NCI-H2029 treated with DMSO at 0.1 percent for 48 hours (cell line): ENCODE results near the gene TRIO.

Experiments used
- DNase-seq: peaks from one replicate; lab custom pipeline; 2025; lab: John Stamatoyannopoulos, UW

The TRIO gene

DNA sequence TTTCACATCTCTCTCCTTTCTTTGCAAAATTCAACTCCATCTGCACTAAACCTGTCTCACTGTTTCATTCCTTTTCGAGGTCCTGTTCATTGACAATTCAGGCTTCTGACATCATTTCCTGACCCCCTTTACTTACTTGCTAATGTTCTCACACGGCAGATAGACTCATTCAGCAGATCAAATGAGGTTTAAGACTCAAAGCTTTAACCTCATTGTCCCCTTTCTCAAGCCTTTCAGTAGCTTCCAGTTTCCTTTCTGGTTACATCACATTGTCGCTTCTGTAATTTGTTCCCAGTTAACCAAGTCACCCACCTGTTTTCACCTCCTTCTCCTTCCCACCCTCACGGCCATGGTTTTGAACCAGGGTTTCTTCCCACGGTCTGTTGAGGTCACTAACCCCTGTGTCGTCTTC lies 295.1 kb downstream of the TRIO start:
- no peak for DNase-seq

DNA sequence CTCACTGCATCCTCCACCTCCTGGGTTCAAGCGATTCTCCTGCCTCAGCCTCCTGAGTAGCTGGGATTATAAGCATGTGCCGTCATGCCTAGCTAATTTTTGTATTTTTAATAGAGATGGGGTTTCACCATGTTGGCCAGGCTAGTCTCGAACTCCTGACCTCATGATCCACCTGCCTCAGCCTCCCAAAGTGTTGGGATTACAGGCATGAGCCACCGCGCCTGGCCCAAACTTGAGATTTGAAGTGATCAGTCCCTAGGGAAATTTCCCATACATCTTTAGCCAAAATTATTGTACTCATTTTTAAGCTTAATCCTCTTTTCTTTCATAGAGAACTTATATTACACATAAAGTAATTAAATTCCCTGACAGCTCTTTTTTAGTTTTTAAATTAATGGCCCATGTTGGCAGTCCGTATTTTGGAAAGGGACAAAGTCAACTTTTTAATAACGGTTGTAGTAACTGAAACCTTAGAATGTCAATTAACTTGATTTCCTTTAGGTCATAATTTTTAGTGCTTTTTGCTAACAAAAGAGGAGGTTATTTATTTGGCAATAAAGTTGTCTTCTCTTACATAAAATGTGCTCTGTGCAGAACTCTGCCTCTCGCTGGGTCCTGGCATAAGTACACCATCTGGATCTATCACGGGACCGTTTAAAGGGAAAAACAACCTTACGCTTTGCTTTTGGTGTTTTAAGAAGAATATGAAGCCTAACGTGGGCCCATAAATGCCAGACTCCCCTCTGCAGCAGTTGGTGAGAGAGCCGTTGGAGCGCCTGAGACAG lies 296.1 kb downstream of the TRIO start:
- no peak for DNase-seq

DNA sequence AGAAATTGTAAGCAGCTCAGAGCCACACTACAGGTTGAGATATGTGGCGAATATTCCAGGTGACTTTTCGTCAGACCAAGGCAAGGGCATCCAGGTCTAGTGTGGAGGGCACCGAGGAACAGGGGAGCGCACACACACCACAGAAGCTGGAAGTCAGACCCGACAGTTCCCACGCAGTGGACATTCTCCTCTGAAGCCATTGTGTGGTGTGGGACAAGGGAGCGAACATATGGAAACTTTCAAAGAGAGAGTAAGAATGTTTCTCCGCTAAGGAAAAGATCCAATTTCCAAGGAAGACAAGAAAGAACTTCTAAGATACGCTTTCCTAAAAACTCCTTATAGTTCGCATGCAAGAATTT lies 297.1 kb downstream of the TRIO start:
- no peak for DNase-seq

DNA sequence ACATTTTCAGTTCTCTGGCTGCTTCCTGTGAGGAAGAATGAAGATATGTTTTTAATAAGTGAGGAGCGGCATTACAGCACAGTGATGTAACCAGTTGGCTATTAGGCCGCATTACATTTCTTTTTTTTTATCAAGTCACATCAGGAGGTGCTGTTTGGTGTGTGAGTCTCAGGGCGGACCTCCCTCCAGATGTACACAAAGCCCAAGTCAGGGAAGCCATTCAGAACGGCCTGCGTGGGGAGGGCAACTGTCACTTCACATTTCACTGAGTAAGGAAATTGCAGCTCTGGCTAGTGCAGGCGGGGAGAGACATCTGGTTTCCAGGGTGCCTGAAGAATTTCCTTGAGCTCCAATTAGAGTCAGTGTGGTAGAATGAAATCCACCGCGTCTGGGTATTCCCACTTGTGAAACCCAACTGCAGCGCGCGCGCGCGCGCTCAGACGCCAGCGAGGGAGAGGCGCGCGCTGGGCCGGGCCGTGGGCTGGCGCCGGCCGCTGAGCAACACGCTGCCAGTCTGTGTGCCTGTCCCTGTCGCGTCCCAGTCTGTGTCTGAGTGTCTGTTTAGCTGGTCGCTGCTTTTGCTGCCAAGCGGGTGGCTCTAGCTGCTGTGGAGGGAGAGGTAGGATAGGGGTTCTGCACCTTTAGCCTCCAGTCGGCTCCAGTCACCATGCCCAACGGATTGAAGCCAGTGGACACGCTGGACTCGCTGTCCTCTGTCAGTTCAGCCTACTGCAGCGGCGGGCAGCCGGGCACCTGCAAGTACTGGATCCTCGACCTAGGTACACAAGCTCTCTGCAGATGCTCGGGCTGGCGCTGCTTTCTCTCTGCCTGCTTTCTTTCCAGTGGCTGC lies 297.7 kb downstream of the TRIO start:
- peak; percentile 59 for DNase-seq

DNA sequence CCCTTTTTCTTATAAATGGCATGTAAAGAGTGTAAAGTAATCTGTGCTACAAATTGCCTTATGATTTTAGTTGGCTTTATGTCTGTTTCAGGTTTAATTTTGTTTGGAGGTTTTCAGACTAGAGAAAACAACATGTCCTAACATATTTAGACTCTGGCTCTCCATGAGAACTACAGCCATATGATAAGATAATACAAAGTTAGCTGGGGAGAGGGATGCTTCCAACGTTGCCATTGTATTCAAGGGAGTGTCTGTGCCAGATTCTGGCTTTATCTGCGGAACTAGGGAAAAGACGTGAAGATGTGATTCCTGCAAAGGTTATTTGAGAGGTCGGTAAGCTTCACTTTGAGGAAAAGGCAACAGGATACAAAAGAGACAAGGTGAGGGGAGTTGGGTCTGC lies 298.5 kb downstream of the TRIO start:
- no peak for DNase-seq

- no peak for DNase-seq
Measured at GRCh38 chr5:14442536-14442935, 299.4 kb downstream of the TRIO start.

DNA sequence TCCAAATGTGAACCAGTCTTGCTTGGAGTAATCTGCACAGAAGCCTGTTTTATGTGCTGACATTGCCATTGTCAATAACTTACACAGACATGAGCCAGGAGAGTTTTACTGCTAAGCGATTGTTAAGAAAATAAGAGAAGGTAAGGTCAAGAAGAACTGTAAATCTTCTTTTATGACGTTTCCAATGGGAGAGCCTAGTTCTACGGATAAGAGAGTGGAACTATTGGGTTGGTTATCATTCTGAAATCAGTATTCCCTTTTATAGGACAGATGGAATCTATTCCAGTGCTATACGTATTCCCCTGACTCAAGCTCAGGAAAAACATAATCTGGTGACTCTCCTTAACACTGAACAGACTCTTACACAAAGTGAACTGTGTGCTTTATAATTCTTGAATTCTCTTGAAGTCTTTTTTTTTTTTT lies 300.5 kb downstream of the TRIO start:
- no peak for DNase-seq

GRCh38 chr5:14444161-14444560 lies 301.0 kb downstream of the TRIO start:
- DNase-seq = peak; percentile 11

DNA sequence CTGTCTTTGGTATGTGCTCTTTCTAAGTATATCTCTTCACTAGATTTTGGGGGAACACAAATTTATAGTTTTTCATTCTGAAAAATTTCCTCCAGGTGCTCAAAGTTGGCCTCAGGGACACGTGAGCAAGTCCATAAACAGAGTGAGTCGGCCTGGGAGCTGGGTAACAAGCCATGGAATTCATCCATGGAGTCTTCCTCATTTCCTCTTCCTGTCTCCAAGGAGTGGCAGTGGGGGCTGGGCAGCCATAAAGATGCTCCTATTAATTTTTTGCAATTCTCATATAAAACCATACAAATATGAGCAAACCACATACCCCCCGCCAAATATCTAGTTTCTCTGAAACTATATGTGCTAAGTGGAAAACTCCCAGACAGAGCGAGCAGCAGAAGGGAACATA lies 301.9 kb downstream of the TRIO start:
- no peak for DNase-seq

DNA sequence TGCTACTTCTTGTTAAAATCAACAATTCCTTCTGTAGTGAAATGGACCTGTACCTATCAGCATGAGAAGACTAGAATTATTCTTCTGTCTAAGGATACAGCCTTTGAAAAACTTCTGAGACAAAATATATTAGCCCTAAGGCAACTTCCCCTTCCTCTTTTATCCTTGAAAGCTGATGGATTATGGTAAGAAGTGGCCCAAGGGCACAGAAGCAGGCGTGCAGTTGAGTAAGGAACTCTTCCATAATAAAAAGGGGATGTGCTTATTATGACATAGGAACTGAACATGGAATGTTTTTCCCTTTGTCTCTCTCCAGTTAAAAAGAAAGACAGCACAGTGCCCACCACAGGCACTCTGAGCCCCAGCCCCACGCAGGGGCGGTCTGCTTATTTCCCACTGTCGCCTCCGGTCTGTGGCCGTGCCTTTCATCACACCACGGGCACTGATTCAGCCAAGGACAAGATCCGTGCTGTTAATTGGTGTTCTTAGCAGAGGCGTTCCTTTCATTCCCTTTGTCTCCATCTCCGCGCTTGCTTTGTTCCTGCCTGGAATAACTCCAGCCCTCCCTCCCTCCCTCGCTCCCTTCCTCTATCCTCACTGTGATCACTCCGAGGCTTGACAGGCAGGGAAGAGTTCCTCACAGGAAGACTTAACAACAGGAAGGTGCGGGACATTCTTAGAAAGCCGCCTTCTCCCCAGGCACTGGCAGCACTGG lies 302.6 kb downstream of the TRIO start:
- DNase-seq = peak; percentile 56

DNA sequence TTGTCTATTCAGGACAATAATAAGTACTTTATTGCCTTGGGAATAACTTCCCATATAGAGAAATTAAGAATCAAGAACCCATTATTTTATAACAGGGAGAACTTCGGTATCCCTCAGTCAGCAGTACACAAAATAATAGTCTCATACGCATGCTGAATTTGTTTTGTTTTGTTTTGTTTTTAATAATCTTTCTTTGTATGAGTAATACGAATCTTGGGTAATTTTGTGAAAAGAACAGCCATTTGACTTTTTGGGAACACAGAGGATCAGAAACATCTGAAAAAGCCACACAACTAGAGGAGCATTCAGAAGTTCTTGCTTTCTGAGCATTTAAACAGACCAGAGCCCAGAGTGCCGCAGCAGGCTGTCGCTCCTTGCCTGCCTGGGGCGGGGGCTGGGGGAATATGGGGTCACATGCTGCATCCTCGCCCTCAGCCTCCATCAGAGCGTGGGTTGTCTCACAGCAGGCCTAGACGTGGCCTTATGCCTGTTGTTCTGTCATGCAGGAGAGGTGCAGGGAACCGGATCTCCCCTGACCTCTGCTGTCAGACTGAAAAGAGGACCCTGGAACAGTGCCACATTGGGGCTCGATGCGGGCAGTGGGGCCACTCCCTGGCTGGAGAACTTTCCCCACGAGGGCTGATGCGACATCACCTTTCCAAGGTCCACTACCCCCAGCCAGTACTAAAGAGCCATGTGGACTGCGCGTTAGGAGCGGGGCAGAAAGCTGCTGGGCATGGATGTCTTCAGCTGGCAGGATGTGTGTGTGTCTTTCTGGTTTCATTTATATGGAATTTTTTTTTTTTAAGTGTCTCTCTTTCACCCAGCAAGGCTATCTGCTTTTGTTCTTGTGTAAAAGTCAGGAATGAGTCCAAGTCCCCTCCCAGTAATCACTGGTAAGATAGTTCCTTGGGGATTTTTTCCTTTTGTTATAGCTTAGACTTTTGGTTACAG lies 305.1 kb downstream of the TRIO start:
- no peak for DNase-seq

DNA sequence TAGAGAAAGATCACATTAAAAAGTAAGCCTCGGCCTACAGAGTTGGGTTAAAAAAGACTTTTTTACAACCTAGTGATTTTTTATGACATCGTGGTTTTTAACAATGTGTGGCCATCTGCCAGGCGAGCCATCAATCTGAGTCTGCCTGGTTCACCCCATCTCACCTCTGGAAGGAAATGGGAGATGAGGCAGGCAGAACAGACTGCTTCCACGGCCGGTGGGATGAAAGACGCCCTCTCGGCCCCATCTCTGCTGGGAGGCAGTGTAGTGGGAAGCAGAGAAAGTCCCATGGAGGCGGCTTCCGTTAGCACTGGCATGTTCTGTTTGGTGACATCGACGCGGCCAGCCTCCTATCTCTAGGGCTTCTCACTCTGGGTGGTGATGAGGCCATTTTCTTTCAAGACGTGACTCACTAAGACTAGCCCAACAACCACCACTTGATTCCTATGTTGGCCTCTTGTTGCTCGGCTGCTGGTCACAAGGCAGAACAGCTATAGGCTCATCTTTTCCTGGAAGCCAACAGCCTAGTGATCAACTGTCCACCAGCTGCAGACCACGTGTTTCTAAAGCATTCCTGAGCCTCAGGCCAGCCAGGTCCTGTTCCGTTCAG lies 306.0 kb downstream of the TRIO start:
- DNase-seq = no peak

DNA sequence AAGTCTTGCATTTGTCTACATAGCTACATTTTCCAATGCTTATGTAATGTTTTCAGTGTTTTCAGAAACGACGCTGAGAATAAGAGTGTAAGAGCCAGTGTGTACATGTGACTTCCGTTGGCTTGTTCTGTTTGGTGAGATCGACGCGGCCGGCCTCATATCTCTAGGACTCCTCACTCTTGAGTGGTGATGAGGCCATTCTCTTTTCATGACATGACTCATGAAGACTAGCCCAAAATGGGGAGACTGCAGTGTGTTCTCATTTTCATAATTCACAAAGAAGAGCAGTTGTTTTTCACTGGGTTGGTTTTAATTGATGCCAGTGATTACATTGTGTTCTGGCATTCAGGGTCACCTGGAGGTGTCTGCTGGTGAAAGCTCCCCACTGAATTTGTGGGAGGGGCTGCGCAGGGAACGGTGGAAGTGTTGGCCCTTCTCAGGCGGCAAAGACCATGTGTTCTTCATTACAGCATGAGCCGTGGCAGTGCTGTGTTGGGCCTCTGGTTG lies 306.9 kb downstream of the TRIO start:
- no peak for DNase-seq

DNA sequence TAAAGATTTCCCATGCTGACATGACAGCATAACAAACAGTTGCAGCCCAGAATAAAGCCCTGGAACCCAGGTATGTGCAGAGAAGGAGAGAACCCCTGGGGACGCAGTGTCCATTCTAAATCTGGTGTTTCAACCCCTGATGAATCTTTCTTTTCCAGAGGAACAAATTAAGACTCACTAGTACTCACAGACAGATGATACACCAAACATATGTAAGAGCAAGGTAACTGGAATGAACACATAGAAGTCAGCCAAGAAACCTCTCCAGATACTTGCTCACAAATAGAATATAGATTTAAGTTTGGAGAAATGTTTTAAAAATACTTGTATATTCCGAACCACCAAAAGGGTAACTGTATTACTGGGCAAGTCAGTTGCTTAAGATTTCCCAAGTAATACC lies 307.6 kb downstream of the TRIO start:
- no peak for DNase-seq

GRCh38 chr5:14451871-14452270 lies 308.7 kb downstream of the TRIO start:
- DNase-seq = no peak

GRCh38 chr5:14452685-14453454 lies 309.7 kb downstream of the TRIO start:
- no peak for DNase-seq

GRCh38 chr5:14453481-14453880 lies 310.3 kb downstream of the TRIO start:
- no peak for DNase-seq

GRCh38 chr5:14455814-14456321 lies 312.7 kb downstream of the TRIO start:
- DNase-seq = no peak

DNA sequence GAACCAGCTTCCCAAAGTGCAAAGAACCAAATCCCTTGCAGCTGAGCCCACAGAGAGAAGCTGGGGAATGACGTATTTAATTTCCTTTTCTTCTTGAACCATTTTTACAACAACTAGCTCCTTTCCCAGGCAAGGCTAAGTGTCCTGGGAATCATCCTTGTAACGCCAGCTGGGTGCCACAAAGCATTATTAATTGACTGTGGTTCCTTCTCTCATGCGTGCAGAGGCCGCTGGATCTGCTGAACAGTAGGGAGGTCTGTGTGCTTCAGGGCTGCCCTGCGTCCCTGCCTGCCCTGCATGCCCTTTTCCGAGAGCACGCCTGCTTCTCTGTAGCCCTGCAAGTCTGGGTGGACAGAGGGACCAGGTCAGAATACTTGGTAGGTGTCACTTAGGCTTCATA lies 314.3 kb downstream of the TRIO start:
- DNase-seq = no peak

- DNase-seq = no peak
Measured at GRCh38 chr5:14458414-14458813, 315.3 kb downstream of the TRIO start.
